ENCODE measurements around the gene MATCAP1. TPM values are rescaled to one million over a fixed set of nuclear protein-coding genes. Genes with fewer than 3 reads are reported as not detected.

The MATCAP1 gene
- total and polyA plus RNA-seq, 2 of the 13 experiments (the other 11 are each of a cell fraction or from before 2014, with no cell fraction given) = 11.2 to 24.5 TPM

- DNase-seq (ENCODE audit: low spot score) (no peak), FAIRE-seq (no peak)
- intact Hi-C loops (cut with micrococcal nuclease; ENCODE audit: unreplicated experiment) = no loop called here
Measured at GRCh38 chr16:67199011-67199807, 15.4 kb upstream of the MATCAP1 start, which contains the start of gene ELMO3. ELMO3 (plus strand) TSS chr16:67199131; CDS start chr16:67199327, 196 bp downstream.

More at GRCh38 chr16:67199011-67199807, 15.4 kb upstream of the MATCAP1 start, which contains the start of gene ELMO3:
- H3K4me3 ChIP-seq (replicated peaks in 1 of 3; ENCODE audit: insufficient read depth in 1 of 3, low read depth in 2 of 3, low read length in 3 of 3) = no peak within 1 kb of the TSS
- ChIA-PET POLR2A (interaction anchor here (1.8 kb wide), 1 partner anchor 27 kb away, joined by 5 read pairs; the partner anchor contains the start of gene TMEM208), CTCF (ENCODE audit: low intra/inter-chr PET ratio, low total read pairs) (no interaction called here)
- H2AFZ ChIP-seq (ENCODE audit: low read length) = no peak within 1 kb of the TSS
- BruUV-seq (replicated peaks) = no TSS peak
- H3K27me3 ChIP-seq (ENCODE audit: control insufficient read depth in 1 of 2, insufficient read depth in 2 of 2, low read length in 2 of 2) = no peaks in the 10 kb centered on the region
- H3K9ac ChIP-seq (ENCODE audit: insufficient read depth, low read depth, low read length) = no peak within 1 kb of the TSS
- TF ChIP-seq POLR2G (IDR thresholded peaks at IDR 0.05; ENCODE audit: low read depth, low read length) (0 out of 2 replicates have a peak, but pooled peaks have one; percentile 5), ZNF563 (CRISPR knock-in tag; IDR thresholded peaks at IDR 0.05) (no peak), AGO1 (IDR thresholded peaks at IDR 0.05; ENCODE audit: low read depth, low read length, poor library complexity, severe bottlenecking) (peak; percentile 32), NFKBIZ (CRISPR knock-in tag; IDR thresholded peaks at IDR 0.05) (no peak), ZNF768 (CRISPR knock-in tag; IDR thresholded peaks at IDR 0.05) (peak; percentile 12; the same call in 1 of the 2 replicates), HOXA3 (CRISPR knock-in tag; IDR thresholded peaks at IDR 0.05) (peak; percentile 17; the same call in 1 of the 2 replicates), RBFOX2 (IDR thresholded peaks at IDR 0.05; ENCODE audit: low read depth, low read length) (peak; percentile 85), AGO2 (optimal IDR thresholded peaks at IDR 0.05; ENCODE audit: low read depth, low read length) (peak; percentile 97), KDM2A (CRISPR knock-in tag; IDR thresholded peaks at IDR 0.05; ENCODE audit: borderline replicate concordance, low read depth) (0 out of 2 replicates have a peak, but pooled peaks have one; percentile 3), ZBTB33 (CRISPR knock-in tag; IDR thresholded peaks at IDR 0.05) (peak; percentile 53; the same call in 1 of the 2 replicates), HNRNPK (IDR thresholded peaks at IDR 0.05; ENCODE audit: low read depth, low read length, poor library complexity, severe bottlenecking) (peak; percentile 18)
- TF ChIP-seq, protein P1, sequence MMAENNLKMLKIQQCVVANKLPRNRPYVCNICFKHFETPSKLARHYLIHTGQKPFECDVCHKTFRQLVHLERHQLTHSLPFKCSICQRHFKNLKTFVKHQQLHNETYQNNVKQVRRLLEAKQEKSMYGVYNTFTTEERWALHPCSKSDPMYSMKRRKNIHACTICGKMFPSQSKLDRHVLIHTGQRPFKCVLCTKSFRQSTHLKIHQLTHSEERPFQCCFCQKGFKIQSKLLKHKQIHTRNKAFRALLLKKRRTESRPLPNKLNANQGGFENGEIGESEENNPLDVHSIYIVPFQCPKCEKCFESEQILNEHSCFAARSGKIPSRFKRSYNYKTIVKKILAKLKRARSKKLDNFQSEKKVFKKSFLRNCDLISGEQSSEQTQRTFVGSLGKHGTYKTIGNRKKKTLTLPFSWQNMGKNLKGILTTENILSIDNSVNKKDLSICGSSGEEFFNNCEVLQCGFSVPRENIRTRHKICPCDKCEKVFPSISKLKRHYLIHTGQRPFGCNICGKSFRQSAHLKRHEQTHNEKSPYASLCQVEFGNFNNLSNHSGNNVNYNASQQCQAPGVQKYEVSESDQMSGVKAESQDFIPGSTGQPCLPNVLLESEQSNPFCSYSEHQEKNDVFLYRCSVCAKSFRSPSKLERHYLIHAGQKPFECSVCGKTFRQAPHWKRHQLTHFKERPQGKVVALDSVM (CRISPR knock-in tag; IDR thresholded peaks at IDR 0.05) = no peak
- H3K79me2 ChIP-seq (ENCODE audit: insufficient read depth, low read length) = no peaks in the 10 kb centered on the region
- 96% methylated on average over 36 of the region's 61 CpGs for WGBS (ENCODE audit: low lambda C conversion rate)
- in situ Hi-C loops (cut with HindIII; ENCODE audit: extremely low pct_ligation_motif_present, low pct_unique_long_range_greater_than_20kb) = no loop called here
- no peak within 1 kb of the TSS for H3K4me2 ChIP-seq (ENCODE audit: low read depth, low read length)
- H3K4me1 ChIP-seq (ENCODE audit: insufficient read depth, low read length) = 0 out of 2 replicates have a peak, but pooled peaks cover 2% of the 10 kb centered on the region
- H3K27ac ChIP-seq (ENCODE audit: extremely low read length, insufficient read depth, low read length) = peak within 1 kb of the TSS; percentile 4
- H3K9me3 ChIP-seq (ENCODE audit: low read length) = no peaks in the 10 kb centered on the region
- no peaks in the 10 kb centered on the region for H4K20me1 ChIP-seq (ENCODE audit: insufficient read depth, low read length)
- no peak for ATAC-seq
- H3K36me3 ChIP-seq (replicated peaks in 1 of 2; ENCODE audit: control insufficient read depth in 1 of 2, insufficient read depth in 2 of 2, low read length in 2 of 2) = peaks cover 53 to 76% of the 10 kb centered on the region in 2 experiments

Data from HepG2 (cell line).